HepG2 (cell line): ENCODE measurements around the gene HSPA14. TPM values are rescaled to one million over a fixed set of nuclear protein-coding genes. Genes with fewer than 3 reads are reported as not detected.
A peak's percentile ranks its signal among the peaks of the same experiment; 100 is the strongest.

ENCODE experiments used
- ATAC-seq: fragments of 200-7000 bp; cut with Tn5 transposase; 3 replicates; pipeline ENCODE4 v1.9.1; 2020; ENCODE audit warnings: mild to moderate bottlenecking, moderate library complexity
- BruUV-seq: library from RNA; stranded (reverse); fragments of 400-500 nt; replicated peaks from 2 replicates; lab custom pipeline; 2021; lab: Mats Ljungman, UMichigan
- CTCF ChIA-PET: fragments of 300-600 bp; formaldehyde crosslinking; extraction: SDS; loops from one replicate; lab custom pipeline; 2021; ENCODE audit warnings: low total read pairs, inconsistent platforms, low intra/inter-chr PET ratio; lab: Yijun Ruan, JAX
- POLR2A ChIA-PET: fragments of 350-600 bp; sonication (Branson Sonifier 250); formaldehyde crosslinking; loops from one replicate; lab custom pipeline; 2020; ENCODE audit warnings: antibody characterized with exemption, inconsistent platforms; lab: Yijun Ruan, JAX
- DNase-seq: peaks from one replicate; pipeline ENCODE4 v3.0.0-alpha.2; 2015; ENCODE audit warnings: low spot score
- FAIRE-seq: peaks from 3 replicates; lab custom pipeline; 2011; peaks lifted over from hg19 to GRCh38; lab: Jason Lieb, UNC
- H2AFZ ChIP-seq: one replicate; pipeline ENCODE4 v1.6.1; 2011; ENCODE audit warnings: low read length, inconsistent platforms
- H3K27ac ChIP-seq: fragments of 300-600 bp; 3 replicates; pipeline ENCODE4 v1.8.0; 2011; ENCODE audit warnings: mixed run types, mild to moderate bottlenecking, mixed read lengths, low read length, inconsistent platforms; ENCODE audit not compliant: insufficient read depth; ENCODE audit errors: extremely low read length
- H3K27me3 ChIP-seq, 2 experiments: fragments of 200-600 bp in 1 of 2; 2 replicates in 1 of 2; 3 replicates in 1 of 2; pipeline versions ENCODE4 v1.6.0 to v1.8.0; 2011; ENCODE audit warnings: low read length in 2 of 2, mild to moderate bottlenecking in 2 of 2, moderate library complexity in 2 of 2, inconsistent platforms in 1 of 2; ENCODE audit not compliant: insufficient read depth in 2 of 2, control insufficient read depth in 1 of 2
- H3K36me3 ChIP-seq, 2 experiments: fragments of 200-600 bp in 1 of 2; replicated peaks in 1 of 2; 2 replicates in 1 of 2; 3 replicates in 1 of 2; pipeline versions ENCODE4 v1.5.1 to v1.8.0; 2011; ENCODE audit warnings: low read length in 2 of 2, inconsistent platforms in 1 of 2; ENCODE audit not compliant: insufficient read depth in 2 of 2, control insufficient read depth in 1 of 2
- H3K4me1 ChIP-seq: 2 replicates; pipeline ENCODE4 v1.5.1; 2012; ENCODE audit warnings: low read length, inconsistent platforms; ENCODE audit not compliant: insufficient read depth
- H3K4me2 ChIP-seq: 2 replicates; pipeline ENCODE4 v1.6.0; 2011; ENCODE audit warnings: low read depth, low read length, inconsistent platforms
- H3K4me3 ChIP-seq, 3 experiments: fragments of 200-600 bp in 1 of 3; sonication (generic), shearing (Covaris generic) in 1 of 3; replicated peaks in 1 of 3; 2 replicates each; pipeline ENCODE4 v1.5.1; 2011 to 2016; ENCODE audit warnings: low read length in 3 of 3, inconsistent platforms in 2 of 3, low read depth in 2 of 3, mild to moderate bottlenecking in 2 of 3, control low read depth in 1 of 3, mixed read lengths in 1 of 3; ENCODE audit not compliant: insufficient read depth in 1 of 3
- H3K79me2 ChIP-seq: one replicate; pipeline ENCODE4 v1.6.1; 2011; ENCODE audit warnings: low read length, inconsistent platforms; ENCODE audit not compliant: insufficient read depth
- H3K9ac ChIP-seq: 2 replicates; pipeline ENCODE4 v1.6.0; 2011; ENCODE audit warnings: mild to moderate bottlenecking, low read depth, low read length, inconsistent platforms; ENCODE audit not compliant: insufficient read depth
- H3K9me3 ChIP-seq: 2 replicates; pipeline ENCODE4 v1.5.1; 2012; ENCODE audit warnings: mild to moderate bottlenecking, low read length
- H4K20me1 ChIP-seq: 2 replicates; pipeline ENCODE4 v1.6.0; 2011; ENCODE audit warnings: inconsistent platforms, mild to moderate bottlenecking, low read length, moderate library complexity; ENCODE audit not compliant: insufficient read depth
- HDAC6 ChIP-seq: fragments of 200-600 bp; sonication (generic); IDR thresholded peaks from 2 replicates; pipeline ENCODE4 v1.7.0; 2017; ENCODE audit warnings: mild to moderate bottlenecking, antibody characterized with exemption, low read length, low read depth
- HNRNPH1 ChIP-seq: fragments of 200-400 bp; formaldehyde crosslinking; optimal IDR thresholded peaks from 2 replicates; pipeline ENCODE3; 2017; ENCODE audit warnings: mild to moderate bottlenecking, low read depth, low read length
- HOXA9 ChIP-seq: sonication (generic); formaldehyde crosslinking; IDR thresholded peaks from 2 replicates; pipeline ENCODE4 v1.8.1; 2022; ENCODE audit warnings: missing genetic modification reagents, mild to moderate bottlenecking, moderate library complexity, borderline replicate concordance
- ISX ChIP-seq: sonication (generic); formaldehyde crosslinking; conservative IDR thresholded peaks from 2 replicates; pipeline ENCODE4 v1.5.0; 2020; ENCODE audit warnings: missing genetic modification reagents
- MYC ChIP-seq: sonication (generic); formaldehyde crosslinking; IDR thresholded peaks from 2 replicates; pipeline ENCODE4 v1.9.0; 2021; ENCODE audit warnings: missing genetic modification reagents, borderline replicate concordance
- NCOR1 ChIP-seq: fragments of 200-600 bp; sonication (generic); IDR thresholded peaks from 2 replicates; pipeline ENCODE4 v1.7.0; 2017; ENCODE audit warnings: antibody characterized with exemption, low read length, borderline replicate concordance
- PPARG ChIP-seq: conservative IDR thresholded peaks from 2 replicates; pipeline ENCODE4 v1.6.1; 2016; ENCODE audit warnings: missing biosample characterization, missing genetic modification reagents
- RCOR2 ChIP-seq: IDR thresholded peaks from 2 replicates; pipeline ENCODE4 v1.6.1; 2016; ENCODE audit warnings: missing biosample characterization, missing genetic modification reagents
- REPIN1 ChIP-seq: sonication (generic); formaldehyde crosslinking; IDR thresholded peaks from 2 replicates; pipeline ENCODE4 v1.8.0; 2022; ENCODE audit warnings: missing genetic modification reagents, low read depth, mild to moderate bottlenecking, borderline replicate concordance
- SIX1 ChIP-seq: sonication (generic); formaldehyde crosslinking; IDR thresholded peaks from 2 replicates; pipeline ENCODE4 v1.4.0; 2020; ENCODE audit warnings: missing genetic modification reagents, borderline replicate concordance
- ZBTB38 ChIP-seq: sonication (generic); formaldehyde crosslinking; IDR thresholded peaks from 2 replicates; pipeline ENCODE4 v1.5.1; 2020; ENCODE audit warnings: mild to moderate bottlenecking, missing genetic modification reagents
- ZNF207 ChIP-seq: fragments of 450-650 bp; IDR thresholded peaks from 2 replicates; pipeline ENCODE4 v1.6.1; 2016; ENCODE audit warnings: antibody characterized with exemption, borderline replicate concordance
- ZNF224 ChIP-seq: sonication (generic); formaldehyde crosslinking; IDR thresholded peaks from 2 replicates; pipeline ENCODE4 v1.5.0; 2020; ENCODE audit warnings: mild to moderate bottlenecking, missing genetic modification reagents
- ZNF225 ChIP-seq: sonication (generic); formaldehyde crosslinking; IDR thresholded peaks from 2 replicates; pipeline ENCODE4 v1.4.0; 2020; ENCODE audit warnings: mild to moderate bottlenecking, missing genetic modification reagents
- ZNF644 ChIP-seq: IDR thresholded peaks from 2 replicates; pipeline ENCODE4 v1.6.1; 2016; ENCODE audit warnings: low read depth
- ZNF850 ChIP-seq: sonication (generic); formaldehyde crosslinking; conservative IDR thresholded peaks from 2 replicates; pipeline ENCODE4 v1.9.0; 2021; ENCODE audit warnings: mild to moderate bottlenecking, missing genetic modification reagents
- WGBS: methylation state at CpG from one replicate; pipeline ENCODE4 v1.1.6; 2017; ENCODE audit warnings: low lambda C conversion rate; 5-methylcytosine and 5-hydroxymethylcytosine counted together
- in situ Hi-C: cut with HindIII; loops from 2 replicates; pipeline ENCODE4 v1.10.0; 2017; ENCODE audit warnings: low pct_unique_long_range_greater_than_20kb; ENCODE audit not compliant: extremely low pct_ligation_motif_present
- intact Hi-C: fragments of 100-400 bp; cut with micrococcal nuclease; formaldehyde crosslinking; loops from one replicate; pipeline ENCODE4 v1.10.0; 2022; ENCODE audit not compliant: unreplicated experiment
- polyA plus RNA-seq, 8 experiments: library from polyadenylated mRNA; depleted of rRNA in 3 of 8; stranded (reverse) in 7 of 8; unstranded in 1 of 8; fragments of >200 nt; fragmentation: Illumina TruSeq in 4 of 8; extraction: Trizol in 4 of 8; gene quantifications; 2 replicates each; pipeline versions ENCODE4 v1.2.1 to v1.2.3, GENCODE V29; 2011 to 2016; ENCODE audit warnings: low read depth in 4 of 8, missing spikeins in 1 of 8, mixed read lengths in 1 of 8; ENCODE audit not compliant: insufficient read depth in 1 of 8
- total RNA-seq, 5 experiments: library from RNA; depleted of rRNA; stranded (reverse); fragments of >200 nt; fragmentation: Illumina TruSeq; extraction: Trizol; gene quantifications; 2 replicates each; pipeline ENCODE4 v1.2.3, GENCODE V29; 2016; ENCODE audit warnings: low read depth in 1 of 5
- TF ChIP-seq, protein P1 (sequence below): sonication (generic); formaldehyde crosslinking; IDR thresholded peaks from 2 replicates; pipeline ENCODE4 v1.4.0; 2020; ENCODE audit warnings: missing genetic modification reagents, low read depth, mild to moderate bottlenecking, borderline replicate concordance
- TF ChIP-seq, protein P2 (sequence below): sonication (generic); formaldehyde crosslinking; IDR thresholded peaks from 2 replicates; pipeline ENCODE4 v1.4.0; 2020; ENCODE audit warnings: missing genetic modification reagents, borderline replicate concordance
- TF ChIP-seq, protein P3 (sequence below): sonication (generic); formaldehyde crosslinking; conservative IDR thresholded peaks from 2 replicates; pipeline ENCODE4 v1.4.0; 2020; ENCODE audit warnings: missing genetic modification reagents

The HSPA14 gene
- total and polyA plus RNA-seq, 2 of the 13 experiments (the other 11 are each of a cell fraction or from before 2014, with no cell fraction given): 10.7 to 29.8 TPM

DNA sequence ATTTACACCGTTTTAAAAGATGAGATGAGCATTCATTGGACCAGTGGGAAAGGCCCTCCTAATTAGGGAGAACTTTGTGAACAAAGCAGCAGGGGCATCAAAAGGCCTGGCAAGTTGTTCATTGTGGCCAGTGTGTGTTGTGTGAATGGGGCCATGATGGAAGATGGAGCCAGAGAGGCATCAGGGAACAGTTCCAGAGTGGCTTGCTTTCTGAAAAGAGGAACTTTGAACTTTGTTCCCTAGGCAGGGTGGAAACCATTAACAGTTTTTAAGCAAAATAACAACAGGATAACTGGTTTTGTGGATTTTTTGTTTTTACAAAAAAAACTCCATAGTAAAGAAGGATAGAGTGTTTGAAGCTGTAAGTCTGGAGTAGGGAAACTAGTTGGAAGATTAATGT, 53.0 kb downstream of the HSPA14 start:
- Histone ChIP-seq H3K79me2 (peaks cover 82% of the 10 kb centered on the region), H3K4me2 (no peak overlapping the region), H2AFZ (no peak overlapping the region), H3K27me3 (no peaks in the 10 kb centered on the region), H3K27ac (no peak overlapping the region), H3K9ac (no peak overlapping the region), H3K4me1 (peaks cover 23% of the 10 kb centered on the region), H3K36me3 (peaks cover 0 to 18% of the 10 kb centered on the region in 2 experiments; a peak in 1 of 5 replicates), H3K9me3 (no peaks in the 10 kb centered on the region), H3K4me3 (no peak overlapping the region), H4K20me1 (no peaks in the 10 kb centered on the region; the same call in 1 of the 2 replicates)
- FAIRE-seq (no peak), DNase-seq (no peak), ATAC-seq (no peak)
- ChIA-PET CTCF (no interaction called here), POLR2A (interaction anchor here (1.8 kb wide), 1 partner anchor 13 kb away, joined by 4 read pairs; the partner anchor contains the start of gene SUV39H2)
- in situ Hi-C loops: no loop called here
- no TSS peak for BruUV-seq
- WGBS: 97% methylated on average over 1 of the region's 1 CpG
- intact Hi-C loops: no loop called here
- TF ChIP-seq RCOR2: 0 out of 2 replicates have a peak, but pooled peaks have one; percentile 29
- no peak for TF ChIP-seq ZBTB38 (CRISPR knock-in tag)
- TF ChIP-seq, protein P1, sequence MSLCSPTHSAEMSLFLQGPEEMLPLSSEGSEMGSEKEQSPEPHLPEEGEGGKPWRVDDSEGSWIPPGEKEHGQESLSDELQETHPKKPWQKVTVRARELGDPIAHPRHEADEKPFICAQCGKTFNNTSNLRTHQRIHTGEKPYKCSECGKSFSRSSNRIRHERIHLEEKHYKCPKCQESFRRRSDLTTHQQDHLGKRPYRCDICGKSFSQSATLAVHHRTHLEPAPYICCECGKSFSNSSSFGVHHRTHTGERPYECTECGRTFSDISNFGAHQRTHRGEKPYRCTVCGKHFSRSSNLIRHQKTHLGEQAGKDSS (CRISPR knock-in tag): no peak
- TF ChIP-seq NCOR1: no peak
- no peak for TF ChIP-seq HOXA9 (CRISPR knock-in tag)
- no peak for TF ChIP-seq SIX1 (CRISPR knock-in tag)
- TF ChIP-seq MYC (CRISPR knock-in tag): no peak
- TF ChIP-seq ISX: no peak
- no peak for TF ChIP-seq REPIN1
- TF ChIP-seq ZNF207: no peak
- TF ChIP-seq ZNF644 (CRISPR knock-in tag): peak; percentile 94
- no peak for TF ChIP-seq ZNF225 (CRISPR knock-in tag)
- TF ChIP-seq, protein P2, sequence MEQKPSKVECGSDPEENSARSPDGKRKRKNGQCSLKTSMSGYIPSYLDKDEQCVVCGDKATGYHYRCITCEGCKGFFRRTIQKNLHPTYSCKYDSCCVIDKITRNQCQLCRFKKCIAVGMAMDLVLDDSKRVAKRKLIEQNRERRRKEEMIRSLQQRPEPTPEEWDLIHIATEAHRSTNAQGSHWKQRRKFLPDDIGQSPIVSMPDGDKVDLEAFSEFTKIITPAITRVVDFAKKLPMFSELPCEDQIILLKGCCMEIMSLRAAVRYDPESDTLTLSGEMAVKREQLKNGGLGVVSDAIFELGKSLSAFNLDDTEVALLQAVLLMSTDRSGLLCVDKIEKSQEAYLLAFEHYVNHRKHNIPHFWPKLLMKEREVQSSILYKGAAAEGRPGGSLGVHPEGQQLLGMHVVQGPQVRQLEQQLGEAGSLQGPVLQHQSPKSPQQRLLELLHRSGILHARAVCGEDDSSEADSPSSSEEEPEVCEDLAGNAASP (CRISPR knock-in tag): no peak
- TF ChIP-seq, protein P3, sequence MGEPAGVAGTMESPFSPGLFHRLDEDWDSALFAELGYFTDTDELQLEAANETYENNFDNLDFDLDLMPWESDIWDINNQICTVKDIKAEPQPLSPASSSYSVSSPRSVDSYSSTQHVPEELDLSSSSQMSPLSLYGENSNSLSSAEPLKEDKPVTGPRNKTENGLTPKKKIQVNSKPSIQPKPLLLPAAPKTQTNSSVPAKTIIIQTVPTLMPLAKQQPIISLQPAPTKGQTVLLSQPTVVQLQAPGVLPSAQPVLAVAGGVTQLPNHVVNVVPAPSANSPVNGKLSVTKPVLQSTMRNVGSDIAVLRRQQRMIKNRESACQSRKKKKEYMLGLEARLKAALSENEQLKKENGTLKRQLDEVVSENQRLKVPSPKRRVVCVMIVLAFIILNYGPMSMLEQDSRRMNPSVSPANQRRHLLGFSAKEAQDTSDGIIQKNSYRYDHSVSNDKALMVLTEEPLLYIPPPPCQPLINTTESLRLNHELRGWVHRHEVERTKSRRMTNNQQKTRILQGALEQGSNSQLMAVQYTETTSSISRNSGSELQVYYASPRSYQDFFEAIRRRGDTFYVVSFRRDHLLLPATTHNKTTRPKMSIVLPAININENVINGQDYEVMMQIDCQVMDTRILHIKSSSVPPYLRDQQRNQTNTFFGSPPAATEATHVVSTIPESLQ: no peak
- no peak for TF ChIP-seq HNRNPH1
- TF ChIP-seq ZNF850: no peak
- no peak for TF ChIP-seq ZNF224 (CRISPR knock-in tag)
- no peak for TF ChIP-seq PPARG (CRISPR knock-in tag)
- TF ChIP-seq HDAC6: no peak
